A204.1 (cell line): ENCODE measurements around the gene TMEM175.
"Not testable (repeated sequence)": the region's sequence is repeated elsewhere in the genome, so short reads cannot be mapped to it uniquely, and the experiment has no call there.

Experiments used
- FAIRE-seq: peaks from 2 replicates; lab custom pipeline; 2012; peaks lifted over from hg19 to GRCh38; lab: Jason Lieb, UNC

TMEM175 gene

DNA sequence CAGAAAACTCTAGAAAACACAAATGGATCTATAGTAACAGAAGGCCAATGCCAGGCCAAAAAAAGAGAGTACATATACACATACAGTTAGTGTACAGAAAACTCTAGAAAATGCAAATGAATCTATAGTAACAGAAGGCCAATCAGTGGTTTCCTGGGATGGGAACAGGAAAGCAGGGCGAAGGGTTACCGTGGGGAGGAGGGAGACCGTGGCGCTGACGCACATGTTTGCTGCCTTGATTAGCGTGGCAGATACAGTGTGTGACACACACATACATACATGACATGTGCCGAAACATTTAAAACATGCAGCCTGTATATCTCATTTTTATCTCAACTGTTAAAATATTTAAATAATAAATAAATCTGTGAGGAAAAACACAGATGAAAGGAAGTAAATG is 14.8 kb upstream of the TMEM175 start:
- FAIRE-seq, result no peak

DNA sequence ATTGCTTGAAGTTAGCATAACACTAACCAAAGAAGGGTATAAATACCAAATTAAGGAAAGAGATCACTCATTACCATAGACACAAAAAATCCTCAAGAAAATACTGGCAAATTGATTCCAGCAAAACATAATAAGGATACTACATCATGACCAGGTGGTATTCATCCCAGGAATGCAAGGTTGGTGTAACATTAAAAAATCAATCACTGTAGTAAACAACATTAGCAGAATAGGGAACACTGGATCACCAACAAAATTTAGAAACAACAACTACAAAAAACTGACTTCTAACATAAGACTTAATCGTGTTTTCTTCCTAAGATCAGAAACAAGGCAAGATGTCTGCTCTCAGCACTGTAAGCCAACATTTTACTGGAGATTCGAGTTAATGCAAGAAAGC is 14.3 kb upstream of the TMEM175 start:
- no peak for FAIRE-seq

DNA sequence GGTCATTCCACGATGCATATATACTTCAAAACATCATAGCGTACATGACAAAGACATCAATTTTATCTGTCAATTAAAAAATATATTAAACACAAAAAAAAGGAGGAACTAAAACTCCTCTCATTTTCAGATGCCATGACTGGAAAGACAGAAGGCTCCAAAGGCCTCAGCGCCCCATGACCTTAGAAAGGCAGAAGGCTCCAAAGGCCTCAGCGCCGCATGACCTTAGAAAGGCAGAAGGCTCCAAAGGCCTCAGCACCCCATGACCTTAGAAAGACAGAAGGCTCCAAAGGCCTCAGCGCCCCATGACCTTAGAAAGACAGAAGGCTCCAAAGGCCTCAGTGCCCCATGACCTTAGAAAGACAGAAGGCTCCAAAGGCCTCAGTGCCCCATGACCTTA is 13.7 kb upstream of the TMEM175 start:
- not testable (repeated sequence) for FAIRE-seq

DNA sequence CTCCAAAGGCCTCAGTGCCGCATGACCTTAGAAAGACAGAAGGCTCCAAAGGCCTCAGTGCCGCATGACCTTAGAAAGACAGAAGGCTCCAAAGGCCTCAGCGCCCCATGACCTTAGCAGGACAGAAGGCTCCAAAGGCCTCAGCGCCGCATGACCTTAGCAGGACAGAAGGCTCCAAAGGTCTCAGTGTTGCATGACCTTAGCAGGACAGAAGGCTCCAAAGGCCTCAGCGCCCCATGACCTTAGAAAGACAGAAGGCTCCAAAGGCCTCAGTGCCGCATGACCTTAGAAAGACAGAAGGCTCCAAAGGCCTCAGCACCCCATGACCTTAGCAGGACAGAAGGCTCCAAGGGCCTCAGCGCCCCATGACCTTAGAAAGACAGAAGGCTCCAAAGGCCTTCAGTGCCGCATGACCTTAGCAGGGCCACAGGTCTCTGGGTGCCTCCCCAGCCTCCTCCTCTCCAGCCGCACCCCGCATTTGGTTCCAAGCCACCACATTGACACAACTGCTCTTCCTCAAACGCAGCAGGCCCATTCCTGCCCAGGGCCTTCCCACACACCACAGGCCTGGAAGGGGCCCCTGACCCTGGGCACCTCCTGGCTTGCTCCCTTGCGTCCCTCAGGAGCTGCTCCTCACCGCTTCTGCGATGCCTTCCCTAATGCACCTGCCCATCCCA is 13.1 kb upstream of the TMEM175 start:
- not testable (repeated sequence) for FAIRE-seq

DNA sequence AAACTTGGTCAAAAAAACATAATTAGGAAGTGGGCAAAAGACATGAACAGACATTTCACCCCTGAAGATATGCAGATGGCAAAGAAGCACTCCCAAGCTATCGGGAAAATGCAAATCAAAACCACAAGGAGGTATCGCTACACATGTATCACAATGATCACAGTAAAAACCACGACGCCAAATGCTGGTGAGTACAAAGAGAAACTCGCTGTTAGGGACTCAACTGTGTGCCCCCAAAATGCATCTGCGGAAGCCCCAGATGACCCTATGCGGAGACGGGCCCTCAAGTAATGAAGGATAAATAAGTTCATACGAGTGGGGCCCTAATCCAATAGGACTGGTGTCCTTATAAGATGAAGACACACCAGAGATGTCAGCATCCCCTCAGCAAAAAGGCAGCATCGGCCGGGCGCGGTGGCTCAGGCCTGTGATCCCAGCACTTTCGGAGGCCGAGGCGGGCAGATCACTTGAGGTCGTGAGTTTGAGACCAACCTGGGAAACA is 10.4 kb upstream of the TMEM175 start:
- FAIRE-seq, result no peak

DNA sequence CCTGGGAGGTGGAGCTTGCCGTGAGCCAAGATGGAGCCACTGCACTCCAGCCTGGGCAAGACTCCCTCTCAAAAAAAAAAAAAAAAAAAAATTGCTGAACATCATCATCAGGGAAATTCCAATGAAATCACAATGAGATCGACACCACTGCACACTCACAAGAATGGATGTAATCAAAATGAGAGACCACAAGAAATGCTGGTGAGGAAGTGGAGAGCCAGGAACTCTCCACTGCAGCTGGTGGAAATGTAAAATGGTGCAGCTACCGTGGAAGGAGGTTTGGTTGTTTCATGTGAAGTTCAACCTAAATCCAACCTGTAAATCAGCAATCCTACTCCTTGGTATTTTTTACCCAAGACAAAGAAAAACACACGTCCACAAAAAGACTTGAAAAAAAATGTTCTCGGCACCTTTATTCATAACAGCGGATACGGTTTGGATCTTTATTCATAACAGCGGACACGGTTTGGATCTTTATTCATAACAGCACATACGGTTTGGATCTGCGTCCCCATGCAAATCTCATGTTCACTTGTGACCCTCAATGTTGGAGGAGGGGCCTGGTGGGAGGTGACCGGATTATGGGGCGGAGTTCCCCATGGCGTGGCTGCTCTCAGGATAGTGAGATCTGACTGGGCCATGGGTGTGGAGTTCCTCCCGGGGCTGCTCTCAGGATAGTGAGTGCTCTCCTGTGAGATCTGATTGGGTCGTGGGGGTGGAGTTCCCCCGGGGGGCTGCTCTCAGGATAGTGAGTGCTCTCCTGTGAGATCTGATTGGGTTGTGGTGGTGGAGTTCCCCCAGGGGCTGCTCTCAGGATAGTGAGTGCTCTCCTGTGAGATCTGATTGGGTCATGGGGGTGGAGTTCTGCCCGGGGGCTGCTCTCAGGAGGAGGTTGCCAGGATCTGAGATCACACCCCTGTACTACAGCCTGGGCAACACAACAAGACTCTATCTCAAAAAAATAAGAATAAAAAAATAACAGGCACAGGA is 7.9 kb upstream of the TMEM175 start:
- no peak for FAIRE-seq

DNA sequence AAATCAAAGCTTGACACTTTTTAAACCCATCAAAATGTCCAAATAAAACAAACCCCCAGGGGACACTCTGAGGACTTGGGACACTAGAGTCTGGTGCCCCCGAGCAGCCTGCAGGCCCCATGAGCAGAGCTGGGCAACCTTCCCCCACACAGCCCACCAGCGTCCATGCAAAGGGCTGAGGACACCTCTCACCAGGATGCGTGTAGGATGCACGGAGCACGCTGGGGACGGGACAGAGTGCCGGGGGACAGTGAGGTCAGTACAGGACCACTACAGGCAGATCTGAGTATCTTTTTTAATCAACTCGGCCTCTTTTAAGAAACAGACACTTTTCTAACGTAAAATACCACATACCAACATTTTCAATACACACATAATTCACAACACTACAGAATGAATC is 7.1 kb upstream of the TMEM175 start:
- FAIRE-seq, result no peak

DNA sequence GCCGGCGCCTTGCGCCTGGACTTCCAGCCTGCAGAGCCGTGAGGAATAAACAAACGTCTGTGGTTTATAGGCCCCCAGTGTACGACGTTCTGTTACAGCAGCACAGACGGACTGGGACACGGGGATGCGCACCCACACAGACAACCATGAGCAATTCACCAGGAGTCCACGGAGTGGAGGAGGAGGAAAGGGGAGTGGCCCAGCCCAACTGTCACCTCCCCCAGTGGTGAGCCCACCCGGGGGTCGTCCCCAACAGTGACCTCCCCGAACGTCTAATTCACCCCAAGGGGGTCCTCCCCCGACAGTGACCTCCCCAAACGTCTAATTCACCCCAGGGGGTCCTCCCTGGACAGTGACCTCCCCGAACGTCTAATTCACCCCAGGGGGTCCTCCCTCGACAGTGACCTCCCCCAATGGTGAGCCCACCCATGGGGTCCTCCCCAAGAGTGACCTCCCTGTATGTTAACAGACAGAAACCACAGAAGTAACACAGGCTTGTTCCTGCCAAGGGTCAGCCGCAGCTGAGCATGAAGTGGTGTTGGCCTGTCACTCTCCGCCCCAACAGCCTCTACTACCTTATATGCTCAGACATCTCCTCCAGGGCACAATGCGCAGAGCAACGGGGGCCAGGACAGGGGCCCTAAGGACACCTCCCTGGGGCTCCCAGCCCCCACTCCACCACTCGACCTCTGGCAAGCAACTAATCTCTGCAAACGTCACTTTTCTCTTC is 6.3 kb upstream of the TMEM175 start:
- FAIRE-seq, result no peak

DNA sequence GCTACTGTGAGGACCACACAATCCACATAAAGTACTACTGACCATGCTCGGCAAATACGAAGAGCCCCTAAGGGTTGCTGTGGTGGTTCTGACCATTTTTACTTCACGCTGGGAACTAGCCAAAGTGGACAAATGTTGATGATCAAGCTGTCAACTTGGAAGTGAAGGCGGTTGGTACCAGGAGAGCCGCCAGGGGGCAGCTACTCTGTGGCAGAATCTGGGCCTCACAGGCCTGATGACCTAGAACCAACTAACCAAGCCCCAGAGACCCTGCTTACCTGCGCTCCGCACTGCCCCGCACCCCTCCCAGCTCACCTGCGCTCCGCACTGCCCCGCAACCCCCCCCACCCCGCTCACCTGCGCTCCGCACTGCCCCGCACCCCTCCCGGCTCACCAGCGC is 5.7 kb upstream of the TMEM175 start:
- no peak for FAIRE-seq

DNA sequence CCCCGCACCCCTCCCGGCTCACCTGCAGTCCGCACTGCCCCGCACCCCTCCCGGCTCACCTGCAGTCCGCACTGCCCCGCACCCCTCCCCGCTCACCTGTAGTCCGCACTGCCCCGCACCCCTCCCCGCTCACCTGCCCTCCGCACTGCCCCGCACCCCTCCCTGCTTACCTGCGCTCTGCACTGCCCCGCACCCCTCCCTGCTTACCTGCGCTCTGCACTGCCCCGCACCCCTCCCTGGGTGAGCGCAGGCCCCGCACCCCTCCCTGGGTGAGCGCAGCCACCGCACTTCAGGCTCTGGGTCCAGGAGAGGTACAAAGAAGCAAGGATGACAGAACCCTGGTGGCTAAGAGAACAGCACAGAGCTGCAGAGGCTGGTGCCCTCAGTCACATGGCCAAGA is 4.7 kb upstream of the TMEM175 start:
- FAIRE-seq, result not testable (repeated sequence)

DNA sequence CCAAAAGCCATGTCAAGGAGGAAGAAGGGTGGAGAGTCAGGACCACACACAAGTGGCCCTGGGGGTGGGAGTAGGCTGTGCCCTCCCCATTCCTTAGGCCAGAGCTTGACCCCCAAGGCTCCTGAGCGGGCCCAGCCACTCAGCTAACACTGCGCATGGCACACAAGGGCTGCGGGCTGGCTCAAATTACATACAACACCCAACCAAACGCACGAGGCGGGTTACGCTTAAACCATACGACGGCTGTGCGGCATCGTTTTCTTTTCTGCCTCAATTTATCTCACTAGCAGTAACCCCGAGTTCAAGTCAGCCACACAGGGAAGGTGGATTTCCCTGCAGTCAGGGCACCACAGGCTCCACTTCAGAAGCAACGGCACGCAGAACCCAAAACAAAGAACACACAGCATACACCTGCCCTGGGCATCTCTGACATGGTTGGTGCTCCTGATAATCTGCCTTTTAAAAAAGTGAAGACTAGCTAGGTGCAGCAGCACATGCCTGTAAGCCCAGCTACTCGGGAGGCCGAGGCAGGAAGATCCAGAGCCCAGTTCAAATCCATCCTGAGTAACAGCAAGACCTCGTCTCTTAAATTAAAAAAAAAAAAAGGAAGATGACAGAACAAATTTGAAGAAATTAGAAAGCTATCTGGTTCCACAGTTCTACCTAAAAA is 3.0 kb upstream of the TMEM175 start:
- FAIRE-seq, result no peak

DNA sequence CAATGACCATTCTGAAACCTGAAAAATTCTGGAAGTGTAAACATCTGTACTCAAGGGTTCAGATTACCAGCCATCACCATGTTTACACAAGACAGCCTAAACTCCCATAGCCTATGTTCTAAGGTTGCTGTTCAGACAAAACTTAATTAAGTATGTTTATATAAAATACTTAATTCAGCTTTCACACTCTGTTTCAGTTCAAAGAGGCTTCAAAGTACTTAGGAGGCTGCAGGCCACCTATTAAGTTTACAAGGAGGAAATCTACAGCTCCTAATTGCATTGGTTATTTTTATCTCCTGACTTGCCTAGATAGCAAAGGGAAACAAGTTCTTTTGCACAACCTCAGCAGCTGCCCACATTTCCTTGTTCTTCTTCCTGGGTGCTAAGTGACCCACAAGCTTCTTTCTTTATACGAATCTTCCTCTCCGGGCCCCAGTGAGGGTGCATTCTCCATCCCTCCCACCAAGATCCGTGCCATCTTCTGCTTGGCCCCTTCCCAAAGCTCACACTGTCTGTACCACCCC is 2.2 kb upstream of the TMEM175 start:
- FAIRE-seq, result no peak

DNA sequence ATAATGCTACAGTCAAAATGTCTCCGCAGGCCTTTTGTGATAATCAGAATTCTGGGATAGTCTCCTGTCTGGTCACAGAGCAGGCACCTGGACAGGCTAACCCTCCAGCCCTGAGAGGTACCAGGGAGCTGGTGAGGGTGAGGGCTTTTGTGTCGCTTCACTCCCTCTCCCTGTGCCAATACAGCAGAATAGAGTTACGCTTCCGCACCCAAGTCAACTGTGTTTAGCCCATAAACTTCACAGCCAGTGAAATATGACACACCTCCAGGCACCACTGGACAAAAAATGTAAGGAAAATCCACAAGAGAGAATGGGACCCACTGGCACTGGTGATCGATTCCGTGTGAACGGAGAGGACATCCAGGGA is 1.4 kb upstream of the TMEM175 start:
- FAIRE-seq, result no peak

DNA sequence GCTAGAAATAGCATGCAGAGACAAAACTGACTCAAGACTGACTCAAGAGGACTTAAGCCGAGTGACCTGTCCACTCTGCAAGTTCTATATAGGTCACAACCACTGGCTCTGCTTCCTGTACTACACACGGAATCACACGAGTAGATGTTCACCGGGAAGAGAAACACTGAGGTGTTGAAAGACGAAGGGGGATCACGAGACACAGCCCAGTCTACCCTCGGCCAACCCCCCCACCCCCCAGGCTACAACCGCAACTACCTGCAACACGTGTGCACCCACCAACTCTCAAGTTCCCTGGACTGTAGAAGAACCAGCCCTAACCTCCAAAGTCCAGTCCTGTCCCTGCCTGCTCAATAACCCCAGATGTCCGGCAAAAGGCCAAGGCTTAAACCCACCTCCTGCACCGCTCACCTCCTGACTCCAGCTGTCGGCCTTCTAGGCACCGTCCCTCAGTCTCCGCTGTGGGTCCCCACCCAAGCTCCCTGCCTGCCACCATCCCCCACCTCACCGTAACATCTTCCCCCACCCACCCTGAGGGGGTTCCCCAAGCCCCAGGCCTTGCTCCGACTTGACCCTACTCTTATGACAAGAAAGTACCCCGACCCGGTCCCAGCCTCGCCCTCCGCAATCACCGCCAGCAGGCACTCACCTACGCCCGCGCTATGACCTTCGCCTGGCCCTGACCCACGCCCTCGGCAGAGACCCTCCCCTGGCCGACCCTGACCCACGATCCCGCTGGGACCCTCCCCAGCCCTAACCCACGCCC is 883 bp upstream of the TMEM175 start:
- FAIRE-seq, result no peak

DNA sequence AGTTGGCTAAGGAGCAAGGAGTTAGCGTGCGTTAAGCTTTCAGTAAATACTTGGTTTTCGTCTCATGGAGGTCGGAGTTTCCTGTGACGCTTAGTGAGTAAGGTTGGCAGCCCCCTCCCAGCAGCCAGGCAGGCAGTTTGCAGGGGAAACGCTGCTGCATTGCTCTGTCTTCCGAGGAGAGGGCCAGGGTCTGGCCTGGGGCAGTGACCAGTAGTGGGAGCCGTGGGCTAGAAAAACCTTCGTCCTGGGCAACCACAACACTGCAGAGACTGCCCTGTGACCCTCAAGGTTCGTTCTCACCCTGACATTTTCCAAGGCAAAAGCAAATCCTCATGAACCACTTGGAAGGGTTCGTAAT is 432 bp downstream of the TMEM175 start:
- no peak for FAIRE-seq

DNA sequence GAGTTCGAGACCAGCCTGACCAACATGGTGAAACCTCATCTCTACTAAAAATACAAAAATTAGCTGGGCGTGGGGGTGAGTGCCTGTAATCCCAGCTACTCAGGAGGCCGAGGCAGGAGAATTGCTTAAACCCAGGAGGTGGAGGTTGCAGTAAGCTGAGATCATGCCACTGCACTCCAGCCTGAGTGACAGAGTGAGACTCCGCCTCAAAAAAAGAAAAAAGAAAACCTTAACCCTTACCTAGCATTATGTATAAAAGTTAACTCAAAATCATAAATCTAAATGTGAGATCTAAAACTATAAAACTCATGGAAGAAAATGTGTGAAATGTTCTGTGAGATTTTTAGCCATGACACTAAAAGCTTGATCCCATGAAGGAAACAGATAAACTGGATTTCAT is 7.2 kb downstream of the TMEM175 start:
- FAIRE-seq, result not testable (repeated sequence)

DNA sequence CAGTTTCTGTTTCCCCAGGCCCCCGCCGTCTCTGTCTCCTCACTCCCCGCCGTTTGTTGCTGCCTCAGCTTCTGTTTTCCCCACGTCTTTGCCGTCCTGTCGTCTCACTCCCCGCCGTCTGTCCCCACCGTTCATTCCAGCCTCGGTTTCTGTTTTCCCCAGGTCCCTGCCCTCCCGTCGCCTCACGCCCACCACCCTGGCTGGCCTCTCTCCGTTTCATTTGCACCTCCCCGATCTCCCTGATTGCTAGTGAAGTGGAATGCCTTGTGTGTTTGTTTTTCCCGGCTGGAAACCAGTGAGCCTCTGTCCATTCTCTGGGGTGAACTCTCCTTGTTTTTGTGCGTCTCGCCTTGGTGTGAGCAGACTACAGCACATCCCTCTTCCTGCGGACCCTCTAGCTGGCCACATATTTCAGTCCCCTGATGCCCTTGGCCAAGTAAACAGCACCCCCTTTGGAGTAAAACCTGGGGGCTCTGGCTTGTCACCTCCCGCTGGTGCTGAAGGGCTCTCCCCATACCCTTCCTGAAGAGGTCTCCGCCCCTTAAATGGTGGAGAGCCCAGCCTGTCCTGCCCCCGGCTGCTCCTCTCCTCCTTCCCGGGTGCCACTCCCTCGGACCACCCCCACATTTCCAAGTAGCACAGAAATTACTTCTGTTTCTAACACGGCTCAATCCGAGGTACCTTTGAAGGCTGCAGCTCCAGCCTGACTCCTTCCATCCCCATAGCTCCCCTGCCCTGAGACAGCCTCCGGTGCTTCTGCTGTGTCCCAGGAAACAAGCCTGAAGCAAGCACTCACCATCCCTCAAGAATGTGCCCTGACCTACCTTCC is 13.2 kb downstream of the TMEM175 start:
- no peak for FAIRE-seq

DNA sequence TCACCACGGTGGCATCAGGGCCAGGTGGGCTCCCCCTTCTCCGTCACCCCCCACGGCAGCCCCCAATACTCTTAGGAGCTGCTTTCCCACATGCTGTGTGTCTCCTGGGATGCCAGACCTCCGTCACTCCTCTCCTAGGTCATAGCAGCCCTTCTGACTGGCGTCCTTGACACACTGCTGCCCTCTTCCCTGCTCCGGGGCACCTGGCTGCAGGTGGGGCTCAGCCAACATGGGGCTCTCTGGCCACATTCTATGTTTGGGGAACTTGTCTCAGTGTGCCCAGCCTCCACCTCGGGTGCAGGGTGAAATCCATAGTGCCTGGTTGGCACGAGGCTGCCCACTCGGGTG is 13.8 kb downstream of the TMEM175 start:
- no peak for FAIRE-seq

DNA sequence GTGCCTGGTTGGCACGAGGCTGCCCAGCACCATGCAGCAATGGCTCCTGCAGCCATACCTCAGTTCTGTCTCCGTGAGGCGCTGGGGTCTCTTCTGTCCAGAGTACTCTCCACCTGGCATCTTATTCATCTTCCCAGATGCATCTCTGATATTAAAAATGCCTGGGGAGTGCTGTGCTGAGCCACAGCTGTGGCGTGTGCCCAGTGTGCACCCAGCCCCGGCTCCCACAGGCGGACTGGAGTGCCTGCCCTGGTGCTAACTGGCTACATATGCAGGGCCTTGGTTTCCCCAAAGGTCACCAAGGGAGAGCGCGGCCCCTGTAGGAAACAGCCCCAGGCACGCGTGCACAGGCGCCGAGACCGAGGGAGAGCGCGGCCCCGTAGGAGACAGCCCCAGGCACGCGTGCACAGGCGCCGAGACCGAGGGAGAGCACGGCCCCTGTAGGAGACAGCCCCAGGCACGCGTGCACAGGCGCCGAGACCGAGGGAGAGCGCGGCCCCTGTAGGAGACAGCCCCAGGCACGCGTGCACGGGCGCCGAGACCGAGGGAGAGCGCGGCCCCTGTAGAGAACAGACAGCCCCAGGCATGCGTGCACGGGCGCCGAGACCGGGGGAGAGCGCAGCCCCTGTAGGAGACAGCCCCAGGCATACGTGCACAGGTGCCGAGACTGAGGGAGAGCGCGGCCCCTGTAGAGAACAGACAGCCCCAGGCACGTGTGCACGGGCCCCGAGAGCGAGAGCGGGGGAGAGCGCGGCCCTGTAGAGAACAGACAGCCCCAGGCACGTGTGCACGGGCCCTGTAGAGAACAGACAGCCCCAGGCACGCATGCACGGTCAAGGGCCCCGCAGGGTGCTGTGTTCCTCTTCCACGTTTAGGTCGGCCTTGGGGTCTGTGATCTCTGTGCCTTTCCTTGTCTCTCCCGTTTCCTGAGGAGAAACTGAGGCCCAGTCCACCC is 14.5 kb downstream of the TMEM175 start:
- no peak for FAIRE-seq
